Glutamatergic neuron (in vitro differentiated cells): ENCODE measurements around the gene ARHGAP12. TPM values are rescaled to one million over a fixed set of nuclear protein-coding genes. Genes with fewer than 3 reads are reported as not detected.

Experiments used
- total RNA-seq: library from RNA; stranded (reverse); fragmentation: NEBNext Ultra II Directional; extraction: Animal tissue kit (Norgen Biotek cat#: 25700); gene quantifications from one replicate; pipeline ENCODE4 v1.2.1, GENCODE V29; 2021; ENCODE audit not compliant: unreplicated experiment

ARHGAP12 gene
- total RNA-seq, 1 donor from 2014 or later, result 41.9 TPM

Other genes starting within 250 kb of the ARHGAP12 start
- 105 TPM for gene KIF5B, start 127.6 kb upstream of the ARHGAP12 start, total RNA-seq